ENCODE data around the gene RAB24. TPM values are rescaled to one million over a fixed set of nuclear protein-coding genes. Genes with fewer than 3 reads are reported as not detected.

Gene RAB24
- total and polyA plus RNA-seq, 4 donors = 8.5 to 19.0 (median 12.0) TPM

DNA sequence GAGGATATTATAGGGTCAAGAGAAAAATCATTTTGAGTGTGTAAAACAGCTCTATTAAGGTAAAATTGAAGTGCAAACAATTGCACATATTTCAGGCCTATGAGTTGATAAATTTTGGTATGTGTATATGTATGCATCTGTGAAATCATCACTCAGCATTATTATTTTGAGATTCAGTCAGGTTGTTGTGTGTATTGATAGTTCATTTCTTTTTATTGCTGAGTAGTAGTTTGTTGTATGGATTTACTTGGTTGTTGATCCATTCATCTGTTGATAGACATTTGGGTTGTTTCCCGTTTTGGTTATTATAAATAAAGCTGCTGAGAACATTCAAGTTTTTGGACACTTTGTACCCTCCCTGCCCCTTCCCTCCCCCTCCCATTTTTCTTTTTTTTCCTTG, 50.3 kb downstream of the RAB24 start (continued):
- TF ChIP-seq, protein P1, sequence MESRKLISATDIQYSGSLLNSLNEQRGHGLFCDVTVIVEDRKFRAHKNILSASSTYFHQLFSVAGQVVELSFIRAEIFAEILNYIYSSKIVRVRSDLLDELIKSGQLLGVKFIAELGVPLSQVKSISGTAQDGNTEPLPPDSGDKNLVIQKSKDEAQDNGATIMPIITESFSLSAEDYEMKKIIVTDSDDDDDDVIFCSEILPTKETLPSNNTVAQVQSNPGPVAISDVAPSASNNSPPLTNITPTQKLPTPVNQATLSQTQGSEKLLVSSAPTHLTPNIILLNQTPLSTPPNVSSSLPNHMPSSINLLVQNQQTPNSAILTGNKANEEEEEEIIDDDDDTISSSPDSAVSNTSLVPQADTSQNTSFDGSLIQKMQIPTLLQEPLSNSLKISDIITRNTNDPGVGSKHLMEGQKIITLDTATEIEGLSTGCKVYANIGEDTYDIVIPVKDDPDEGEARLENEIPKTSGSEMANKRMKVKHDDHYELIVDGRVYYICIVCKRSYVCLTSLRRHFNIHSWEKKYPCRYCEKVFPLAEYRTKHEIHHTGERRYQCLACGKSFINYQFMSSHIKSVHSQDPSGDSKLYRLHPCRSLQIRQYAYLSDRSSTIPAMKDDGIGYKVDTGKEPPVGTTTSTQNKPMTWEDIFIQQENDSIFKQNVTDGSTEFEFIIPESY (IDR thresholded peaks at IDR 0.05) = no peak
- TF ChIP-seq TAF1 (conservative IDR thresholded peaks at IDR 0.05) (no peak), NR2F2 (IDR thresholded peaks at IDR 0.05) (no peak), JUND (IDR thresholded peaks at IDR 0.05) (no peak)

Other genes with a start within 250 kb of the RAB24 start
- 10 to 100 TPM; 64.4 to 72.6 TPM for gene FGFR4, start 216.8 kb downstream of the RAB24 start, total RNA-seq
- gene FGFR4, start 216.8 kb downstream of the RAB24 start, polyA plus RNA-seq = 10 to 100 TPM; 42.3 to 48.1 TPM
- gene NSD1, start 169.9 kb downstream of the RAB24 start, total RNA-seq = 10 to 100 TPM; 25.8 to 34.1 TPM
- 10 to 100 TPM in 1 of 2 donors, 1 to 10 TPM in 1; 5.3 to 12.8 TPM for gene NSD1, start 169.9 kb downstream of the RAB24 start, polyA plus RNA-seq
- 10 to 100 TPM; 47.9 to 58.4 TPM for gene PRELID1, start 80 bp upstream of the RAB24 start, total RNA-seq
- 100 to 1,000 TPM; 112 to 200 TPM for gene PRELID1, start 80 bp upstream of the RAB24 start, polyA plus RNA-seq
- 10 to 100 TPM in 1 of 2 donors, 1 to 10 TPM in 1; 6.0 to 36.8 TPM for gene MXD3, start 8.2 kb upstream of the RAB24 start, total RNA-seq
- 1 to 10 TPM; 1.9 to 8.0 TPM for gene MXD3, start 8.2 kb upstream of the RAB24 start, polyA plus RNA-seq
- gene LMAN2, start 47.9 kb upstream of the RAB24 start, total RNA-seq = 100 to 1,000 TPM; 279 to 478 TPM
- gene LMAN2, start 47.9 kb upstream of the RAB24 start, polyA plus RNA-seq = 100 to 1,000 TPM; 243 to 449 TPM
- gene RGS14, start 54.2 kb upstream of the RAB24 start, total RNA-seq = 10 to 100 TPM; 10.2 to 53.8 TPM
- gene RGS14, start 54.2 kb upstream of the RAB24 start, polyA plus RNA-seq = 10 to 100 TPM; 30.7 to 35.8 TPM
- gene SLC34A1, start 80.7 kb upstream of the RAB24 start, total RNA-seq = 1 to 10 TPM in 1 of 2 donors, under 1 TPM in 1; 0.23 to 1.0 TPM
- gene SLC34A1, start 80.7 kb upstream of the RAB24 start, polyA plus RNA-seq = under 1 TPM; 0.33 to 0.60 TPM
- gene PFN3, start 96.9 kb upstream of the RAB24 start, total RNA-seq = not detected
- not detected for gene PFN3, start 96.9 kb upstream of the RAB24 start, polyA plus RNA-seq
- 100 to 1,000 TPM in 1 of 2 donors, 10 to 100 TPM in 1; 27.7 to 256 TPM for gene F12, start 105.8 kb upstream of the RAB24 start, total RNA-seq
- 100 to 1,000 TPM; 294 to 328 TPM for gene F12, start 105.8 kb upstream of the RAB24 start, polyA plus RNA-seq
- gene GRK6, start 123.0 kb upstream of the RAB24 start, total RNA-seq = 10 to 100 TPM; 15.2 to 24.0 TPM
- 1 to 10 TPM; 3.1 to 6.4 TPM for gene GRK6, start 123.0 kb upstream of the RAB24 start, polyA plus RNA-seq
- gene PRR7, start 143.1 kb upstream of the RAB24 start, total RNA-seq = under 1 TPM; 0.17 to 0.37 TPM
- 1 to 10 TPM in 1 of 2 donors, under 1 TPM in 1; 0.60 to 1.4 TPM for gene PRR7, start 143.1 kb upstream of the RAB24 start, polyA plus RNA-seq
- gene DBN1, start 169.9 kb upstream of the RAB24 start, total RNA-seq = 1 to 10 TPM; 2.3 to 4.9 TPM
- 1 to 10 TPM; 1.5 to 1.8 TPM for gene DBN1, start 169.9 kb upstream of the RAB24 start, polyA plus RNA-seq
- 10 to 100 TPM in 1 of 2 donors, 1 to 10 TPM in 1; 7.0 to 36.0 TPM for gene PDLIM7, start 193.9 kb upstream of the RAB24 start, total RNA-seq
- gene PDLIM7, start 193.9 kb upstream of the RAB24 start, polyA plus RNA-seq = 1 to 10 TPM; 5.5 to 10.0 TPM
- 10 to 100 TPM; 10.2 to 19.2 TPM for gene DOK3, start 206.1 kb upstream of the RAB24 start, total RNA-seq
- gene DOK3, start 206.1 kb upstream of the RAB24 start, polyA plus RNA-seq = 1 to 10 TPM; 1.7 to 2.9 TPM
- gene DDX41, start 213.2 kb upstream of the RAB24 start, total RNA-seq = 10 to 100 TPM; 42.4 to 58.5 TPM
- gene DDX41, start 213.2 kb upstream of the RAB24 start, polyA plus RNA-seq = 10 to 100 TPM; 20.4 to 48.7 TPM